GM23338 (cell line): ENCODE measurements around the gene C1orf185. TPM values are rescaled to one million over a fixed set of nuclear protein-coding genes. Genes with fewer than 3 reads are reported as not detected.

Source experiments
- ATAC-seq: fragments of 200-7000 bp; cut with Tn5 transposase; 3 replicates; pipeline ENCODE4 v1.9.1; 2020
- DNase-seq: peaks from one replicate; pipeline ENCODE4 v3.0.0-alpha.2; 2015; ENCODE audit warnings: low spot score
- H2AFZ ChIP-seq: fragments of 200-600 bp; sonication (generic); 2 replicates; pipeline ENCODE4 v1.8.0; 2016; ENCODE audit warnings: antibody characterized with exemption, mild to moderate bottlenecking, moderate library complexity
- H3F3A ChIP-seq: fragments of 200-600 bp; sonication (generic); replicated peaks from 2 replicates; pipeline ENCODE4 v1.8.0; 2017; ENCODE audit warnings: antibody characterized with exemption, mixed run types, low read depth
- H3K27ac ChIP-seq: fragments of 200-600 bp; sonication (generic); 2 replicates; pipeline ENCODE4 v1.6.1; 2016; ENCODE audit warnings: low read depth
- H3K27me3 ChIP-seq: fragments of 200-600 bp; sonication (generic); 2 replicates; pipeline ENCODE4 v1.8.0; 2016; ENCODE audit warnings: mild to moderate bottlenecking, mixed run types, moderate library complexity; ENCODE audit not compliant: insufficient read depth
- H3K36me3 ChIP-seq: fragments of 200-600 bp; sonication (generic); 2 replicates; pipeline ENCODE4 v1.8.0; 2016; ENCODE audit warnings: mild to moderate bottlenecking; ENCODE audit not compliant: insufficient read depth
- H3K4me1 ChIP-seq: fragments of 200-600 bp; sonication (generic); 2 replicates; pipeline ENCODE4 v1.8.0; 2016; ENCODE audit warnings: mild to moderate bottlenecking, moderate library complexity; ENCODE audit not compliant: insufficient read depth
- H3K4me2 ChIP-seq: fragments of 200-600 bp; sonication (generic); 2 replicates; pipeline ENCODE4 v1.7.1; 2017; ENCODE audit warnings: mixed run types
- H3K4me3 ChIP-seq: fragments of 200-600 bp; sonication (generic); 2 replicates; pipeline ENCODE4 v1.6.1; 2016; ENCODE audit warnings: mixed run types
- H3K79me2 ChIP-seq: fragments of 200-600 bp; sonication (generic); replicated peaks from 2 replicates; pipeline ENCODE4 v1.8.0; 2017; ENCODE audit warnings: mild to moderate bottlenecking; ENCODE audit not compliant: insufficient read depth
- H3K9me2 ChIP-seq: fragments of 200-600 bp; sonication (generic); 2 replicates; pipeline ENCODE4 v1.8.0; 2017; ENCODE audit not compliant: insufficient read depth
- H4K20me1 ChIP-seq: fragments of 200-600 bp; sonication (generic); replicated peaks from 2 replicates; pipeline ENCODE4 v1.8.0; 2017; ENCODE audit warnings: mild to moderate bottlenecking; ENCODE audit not compliant: insufficient read depth
- H3K27ac Mint-ChIP-seq: 2 replicates; pipeline ENCODE4 v1.8.0; 2020; ENCODE audit warnings: inconsistent platforms, mild to moderate bottlenecking, moderate library complexity, mixed read lengths
- H3K27me3 Mint-ChIP-seq: 3 replicates; pipeline ENCODE4 v1.8.0; 2022; ENCODE audit warnings: low read depth, mild to moderate bottlenecking, moderate library complexity, mixed read lengths, inconsistent platforms; ENCODE audit not compliant: insufficient read depth, poor library complexity
- H3K36me3 Mint-ChIP-seq: 3 replicates; pipeline ENCODE4 v1.8.0; 2021; ENCODE audit warnings: low read depth, mild to moderate bottlenecking, inconsistent platforms, moderate library complexity, mixed read lengths
- H3K4me1 Mint-ChIP-seq: 3 replicates; pipeline ENCODE4 v1.8.0; 2020; ENCODE audit warnings: mild to moderate bottlenecking, inconsistent platforms, mixed read lengths
- H3K4me3 Mint-ChIP-seq: 3 replicates; pipeline ENCODE4 v1.8.0; 2021; ENCODE audit warnings: moderate library complexity, mild to moderate bottlenecking, inconsistent platforms, mixed read lengths
- H3K9me3 Mint-ChIP-seq: 3 replicates; pipeline ENCODE4 v1.8.0; 2020; ENCODE audit warnings: moderate library complexity, mild to moderate bottlenecking, inconsistent platforms, mixed read lengths
- CREB1 ChIP-seq: fragments of 250-450 bp; sonication (Bioruptor Pico); IDR thresholded peaks from 2 replicates; pipeline ENCODE4 v1.5.0; 2020; ENCODE audit warnings: low read depth, mild to moderate bottlenecking, moderate library complexity
- CTCF ChIP-seq, 2 experiments: fragments of 200-600 bp in 1 of 2; sonication (generic) in 1 of 2; conservative IDR thresholded peaks; 2 replicates each; pipeline versions ENCODE4 v1.5.1 to v1.6.1; 2016 to 2017; ENCODE audit warnings: antibody characterized with exemption in 2 of 2, low read depth in 2 of 2, mild to moderate bottlenecking in 2 of 2, moderate library complexity in 1 of 2
- EZH2 ChIP-seq: fragments of 200-600 bp; sonication (generic); IDR thresholded peaks from one replicate; pipeline ENCODE4 v1.8.0; 2017; ENCODE audit warnings: antibody characterized with exemption, mild to moderate bottlenecking, low read depth; ENCODE audit not compliant: unreplicated experiment
- EZH2phosphoT487 ChIP-seq: fragments of 200-600 bp; sonication (generic); IDR thresholded peaks from one replicate; pipeline ENCODE4 v1.8.1; 2018; ENCODE audit warnings: antibody characterized with exemption; ENCODE audit not compliant: unreplicated experiment
- JUNB ChIP-seq: IDR thresholded peaks from one replicate; pipeline ENCODE4 v1.6.1; 2016; ENCODE audit warnings: antibody characterized with exemption; ENCODE audit not compliant: unreplicated experiment
- NANOG ChIP-seq: IDR thresholded peaks from 2 replicates; pipeline ENCODE4 v1.6.1; 2016; ENCODE audit warnings: antibody characterized with exemption, borderline replicate concordance
- POLR2AphosphoS5 ChIP-seq: IDR thresholded peaks from 2 replicates; pipeline ENCODE4 v1.6.1; 2016; ENCODE audit warnings: antibody characterized with exemption, low read depth
- REST ChIP-seq: IDR thresholded peaks from one replicate; pipeline ENCODE4 v1.6.1; 2018; ENCODE audit warnings: antibody characterized with exemption; ENCODE audit not compliant: unreplicated experiment
- STAT1 ChIP-seq: IDR thresholded peaks from one replicate; pipeline ENCODE4 v1.6.1; 2016; ENCODE audit warnings: antibody characterized with exemption; ENCODE audit not compliant: unreplicated experiment
- ZNF114 ChIP-seq: fragments of 250-450 bp; sonication (Bioruptor Pico); IDR thresholded peaks from 2 replicates; pipeline ENCODE4 v1.5.0; 2020; ENCODE audit warnings: mild to moderate bottlenecking, moderate library complexity
- ZNF331 ChIP-seq: fragments of 250-450 bp; sonication (Bioruptor Pico); IDR thresholded peaks from 2 replicates; pipeline ENCODE4 v1.5.0; 2020; ENCODE audit warnings: low read depth, mild to moderate bottlenecking, moderate library complexity
- ZNF462 ChIP-seq: fragments of 250-450 bp; sonication (Bioruptor Pico); IDR thresholded peaks from 2 replicates; pipeline ENCODE4 v1.5.0; 2020; ENCODE audit warnings: mild to moderate bottlenecking, moderate library complexity
- polyA plus RNA-seq: library from polyadenylated mRNA; unstranded; fragments of >200 nt; fragmentation: Nextera tagmentation; extraction: Ambion mirVana; gene quantifications from 2 replicates; pipeline ENCODE4 v1.2.1, GENCODE V29; 2016
- total RNA-seq: library from RNA; depleted of rRNA; stranded (reverse); fragments of >200 nt; shearing (Covaris generic); gene quantifications from 2 replicates; pipeline ENCODE4 v1.2.3, GENCODE V29; 2014
- TF ChIP-seq, protein P1 (sequence below): IDR thresholded peaks from 2 replicates; pipeline ENCODE4 v1.6.1; 2016; ENCODE audit warnings: antibody characterized with exemption

C1orf185 gene
- total and polyA plus RNA-seq, 2 experiments from 2014 or later, result not detected

DNA sequence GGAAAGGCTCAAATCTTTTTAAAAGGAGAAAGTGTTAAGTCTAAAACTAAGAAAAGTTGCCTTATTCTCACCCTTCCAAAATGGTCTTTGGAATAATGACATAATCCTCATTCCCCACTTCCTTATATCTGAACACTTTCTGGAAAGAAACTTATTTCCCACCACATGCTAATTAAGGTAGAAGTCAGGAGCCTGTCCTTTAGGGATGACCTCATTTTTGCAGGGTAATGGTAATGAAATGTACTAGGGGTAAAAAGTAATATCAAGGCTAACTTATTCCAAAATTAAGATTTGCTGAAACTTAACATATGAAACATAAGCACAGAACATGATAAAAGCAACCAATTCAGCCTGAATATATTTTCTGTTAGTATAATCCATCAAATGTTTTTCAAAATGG is 29.4 kb upstream of the C1orf185 start:
- no peak overlapping the region for H3K4me3 ChIP-seq
- DNase-seq, result no peak
- Mint-ChIP-seq H3K27me3 (no peaks in the 10 kb centered on the region), H3K9me3 (no peaks in the 10 kb centered on the region), H3K4me1 (no peaks in the 10 kb centered on the region), H3K4me3 (no peak overlapping the region), H3K27ac (no peak overlapping the region), H3K36me3 (no peaks in the 10 kb centered on the region)
- no peaks in the 10 kb centered on the region for H4K20me1 ChIP-seq
- peak overlapping the region; percentile 83 for H2AFZ ChIP-seq
- H3K36me3 ChIP-seq, result no peaks in the 10 kb centered on the region
- no peaks in the 10 kb centered on the region for H3K27me3 ChIP-seq
- no peak overlapping the region for H3K27ac ChIP-seq
- no peaks in the 10 kb centered on the region for H3K79me2 ChIP-seq
- TF ChIP-seq ZNF114 (CRISPR knock-in tag) (no peak), EZH2 (no peak), REST (no peak), STAT1 (no peak), ZNF331 (no peak), JUNB (no peak), EZH2phosphoT487 (no peak), ZNF462 (CRISPR knock-in tag) (no peak), CREB1 (CRISPR knock-in tag) (no peak), POLR2AphosphoS5 (no peak), NANOG (no peak), CTCF (conservative IDR thresholded peaks at IDR 0.05; ENCODE audit: low read depth in 2 of 2) (no peak)
- TF ChIP-seq, protein P1, sequence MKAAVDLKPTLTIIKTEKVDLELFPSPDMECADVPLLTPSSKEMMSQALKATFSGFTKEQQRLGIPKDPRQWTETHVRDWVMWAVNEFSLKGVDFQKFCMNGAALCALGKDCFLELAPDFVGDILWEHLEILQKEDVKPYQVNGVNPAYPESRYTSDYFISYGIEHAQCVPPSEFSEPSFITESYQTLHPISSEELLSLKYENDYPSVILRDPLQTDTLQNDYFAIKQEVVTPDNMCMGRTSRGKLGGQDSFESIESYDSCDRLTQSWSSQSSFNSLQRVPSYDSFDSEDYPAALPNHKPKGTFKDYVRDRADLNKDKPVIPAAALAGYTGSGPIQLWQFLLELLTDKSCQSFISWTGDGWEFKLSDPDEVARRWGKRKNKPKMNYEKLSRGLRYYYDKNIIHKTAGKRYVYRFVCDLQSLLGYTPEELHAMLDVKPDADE, result no peak
- H3F3A ChIP-seq, result no peaks in the 10 kb centered on the region
- H3K9me2 ChIP-seq, result 0 out of 2 replicates have a peak, but pooled peaks cover 1% of the 10 kb centered on the region
- no peak overlapping the region for H3K4me2 ChIP-seq
- no peak for ATAC-seq
- no peaks in the 10 kb centered on the region for H3K4me1 ChIP-seq
